ENCODE results near the gene HDAC7.

DNA sequence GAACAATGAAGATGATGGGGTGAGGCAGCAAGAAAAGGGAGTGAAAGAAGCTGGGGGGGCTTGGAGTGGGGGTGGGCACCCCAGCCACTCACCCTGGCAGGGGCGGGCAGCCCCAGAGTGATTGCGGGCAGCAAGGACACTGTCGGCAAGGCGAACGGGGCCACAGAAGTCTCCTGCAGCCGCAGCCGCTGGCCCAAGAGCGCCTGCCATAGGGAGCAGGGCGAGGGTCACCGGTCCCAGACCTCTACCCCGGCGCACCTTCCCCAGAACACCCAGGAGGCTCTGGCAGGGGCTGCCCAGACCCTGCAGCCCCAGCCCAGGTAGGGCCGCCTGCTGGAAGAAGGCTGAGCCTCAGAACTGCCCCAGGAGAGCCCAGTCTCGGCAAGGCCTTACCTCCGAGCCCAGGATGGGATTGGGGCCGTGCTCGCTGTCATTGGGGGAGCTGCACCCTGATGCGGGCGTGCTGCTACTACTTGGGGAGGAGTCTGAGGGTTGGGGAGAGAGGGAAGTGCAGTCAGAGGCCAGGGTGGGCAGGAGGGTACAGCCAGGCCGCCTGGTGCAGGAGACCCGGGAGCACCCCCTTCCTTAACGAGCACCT, 23.8 kb downstream of the HDAC7 start:
- TF ChIP-seq TARDBP (IDR thresholded peaks at IDR 0.05) (no peak), FOXM1 (IDR thresholded peaks at IDR 0.05; ENCODE audit: borderline replicate concordance) (no peak)
